T-helper 2 cell (primary cell): ENCODE data around the gene DLK1.

ENCODE experiments used
- DNase-seq, 5 experiments: peaks; one replicate each; pipeline versions ENCODE4 v3.0.0 to v3.0.0-alpha.2; 2012 to 2022

Gene DLK1

DNA sequence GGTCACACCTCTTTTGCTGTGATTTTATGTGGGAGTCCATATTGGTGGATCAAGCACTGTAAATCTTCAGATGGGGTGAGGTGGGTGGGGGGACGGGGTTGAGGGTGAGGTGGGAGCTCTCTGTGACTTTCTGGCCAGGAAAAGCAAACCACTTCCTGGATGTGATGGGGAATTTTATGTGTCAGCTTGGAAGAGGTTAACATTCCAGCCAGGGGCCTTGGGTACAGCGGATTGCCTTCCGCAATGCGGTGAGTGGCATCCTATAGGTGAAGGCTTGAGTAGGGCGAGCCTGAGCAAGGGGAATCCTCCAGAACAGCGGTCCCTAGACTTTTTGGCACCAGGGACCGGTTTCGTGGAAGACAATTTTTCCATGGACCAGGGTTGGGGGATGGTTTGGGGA, 36.2 kb downstream of the DLK1 start:
- no peak for DNase-seq

DNA sequence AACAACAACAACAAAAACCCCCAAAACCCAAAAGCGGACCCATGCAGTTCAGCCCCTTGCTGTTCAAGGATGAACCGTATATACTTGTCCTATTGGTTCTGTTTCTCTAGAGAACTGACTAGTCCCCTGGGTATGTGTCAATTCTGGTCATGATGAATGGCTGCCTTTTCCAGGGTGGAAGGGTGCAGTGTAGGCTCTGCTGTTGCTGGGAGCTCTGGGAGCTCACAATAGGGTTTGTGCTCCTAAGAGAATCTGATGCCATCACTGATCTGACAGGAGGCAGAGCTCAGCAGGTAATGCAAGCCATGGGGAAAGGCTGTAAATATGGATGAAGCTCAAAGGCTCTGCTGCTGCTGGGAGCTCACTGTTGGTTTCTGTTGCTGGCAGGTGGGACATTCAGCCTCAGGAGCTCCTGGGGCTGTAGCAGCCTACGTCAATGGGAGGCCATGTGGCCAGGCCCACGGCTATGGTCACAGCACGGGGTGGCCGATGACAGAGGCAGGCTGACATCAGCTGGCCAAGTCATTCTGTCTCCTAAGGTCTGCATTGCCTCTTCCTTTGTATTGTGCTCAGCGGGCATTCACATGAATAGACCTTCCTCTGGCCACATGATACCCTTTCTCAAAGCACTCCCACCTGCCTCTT, 37.9 kb downstream of the DLK1 start:
- no peak for DNase-seq

DNA sequence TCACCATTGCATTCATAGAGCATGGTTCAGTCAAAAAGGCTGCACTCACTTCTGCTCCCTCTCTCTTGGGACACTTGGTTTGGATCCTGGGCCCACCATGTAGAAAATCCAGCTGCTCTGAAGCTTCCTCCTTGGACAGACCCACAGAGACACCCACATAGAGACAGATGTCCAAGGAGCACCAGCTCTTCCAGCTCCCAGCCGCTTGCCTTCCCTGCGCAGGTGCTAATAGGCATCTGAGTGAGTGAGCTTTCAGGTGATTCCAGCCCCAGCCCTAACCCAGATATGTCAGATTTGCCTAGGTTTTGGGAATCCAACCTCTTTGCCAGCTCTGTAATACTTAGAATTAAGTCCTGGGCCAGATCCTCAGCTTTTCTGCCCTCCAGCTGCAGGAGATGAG, 38.6 kb downstream of the DLK1 start:
- no peak for DNase-seq

DNA sequence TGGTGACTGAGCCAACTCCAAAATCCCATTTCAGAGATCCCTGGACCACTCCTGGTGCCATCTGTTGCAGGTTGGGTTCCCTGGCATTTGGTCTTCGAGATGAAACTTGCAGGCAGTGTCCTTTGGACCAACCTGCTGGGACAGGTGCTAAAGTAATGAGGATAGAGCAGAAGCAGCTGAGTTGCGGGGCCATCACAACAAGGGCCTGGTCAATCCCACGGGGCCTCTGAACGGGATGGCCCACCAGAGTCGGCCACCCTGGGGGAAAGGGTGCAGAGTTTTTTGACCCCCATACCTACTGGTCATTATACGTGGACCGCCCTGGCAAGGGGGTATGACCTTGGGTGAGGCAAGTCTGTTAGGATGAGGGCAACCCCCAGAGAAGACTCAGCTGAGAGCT, 39.3 kb downstream of the DLK1 start:
- no peak for DNase-seq

DNA sequence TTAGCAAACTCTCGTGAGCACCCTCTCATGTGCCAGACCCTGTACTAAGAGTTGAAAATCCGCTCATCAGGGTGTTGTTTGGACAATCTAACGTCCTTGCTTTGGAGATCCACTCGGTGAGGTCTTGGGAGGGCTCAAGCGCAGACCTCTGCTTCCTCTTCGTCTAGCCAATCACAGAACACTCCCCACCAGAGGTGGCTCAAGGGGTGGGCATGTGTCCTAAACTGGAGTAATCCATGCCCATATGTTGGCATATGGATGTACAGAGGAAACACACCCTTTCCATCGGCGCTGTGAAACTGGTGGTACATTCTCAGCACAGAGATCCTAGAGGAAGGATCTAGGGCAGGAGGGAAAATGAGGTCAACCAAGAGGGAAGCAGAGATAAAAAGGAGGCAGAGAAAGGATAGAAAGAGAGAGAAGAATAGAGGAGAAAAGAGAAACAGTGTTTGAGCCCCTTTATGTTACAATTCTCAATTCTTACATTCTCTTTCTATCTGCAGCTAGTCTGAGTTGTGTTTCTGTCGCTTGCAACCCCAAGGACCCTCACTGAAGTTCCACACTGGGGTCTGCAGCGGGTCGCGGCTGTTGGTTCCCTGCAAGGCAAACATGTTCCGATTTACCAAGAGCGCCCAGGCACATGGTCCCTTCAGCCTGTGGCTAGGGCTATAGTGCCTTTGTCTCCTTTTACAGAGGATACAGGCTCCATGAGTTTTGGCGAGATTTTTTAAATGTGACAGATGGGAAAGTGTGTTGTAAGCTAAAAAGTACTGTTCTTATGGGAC, 40.5 kb downstream of the DLK1 start:
- no peak for DNase-seq

DNA sequence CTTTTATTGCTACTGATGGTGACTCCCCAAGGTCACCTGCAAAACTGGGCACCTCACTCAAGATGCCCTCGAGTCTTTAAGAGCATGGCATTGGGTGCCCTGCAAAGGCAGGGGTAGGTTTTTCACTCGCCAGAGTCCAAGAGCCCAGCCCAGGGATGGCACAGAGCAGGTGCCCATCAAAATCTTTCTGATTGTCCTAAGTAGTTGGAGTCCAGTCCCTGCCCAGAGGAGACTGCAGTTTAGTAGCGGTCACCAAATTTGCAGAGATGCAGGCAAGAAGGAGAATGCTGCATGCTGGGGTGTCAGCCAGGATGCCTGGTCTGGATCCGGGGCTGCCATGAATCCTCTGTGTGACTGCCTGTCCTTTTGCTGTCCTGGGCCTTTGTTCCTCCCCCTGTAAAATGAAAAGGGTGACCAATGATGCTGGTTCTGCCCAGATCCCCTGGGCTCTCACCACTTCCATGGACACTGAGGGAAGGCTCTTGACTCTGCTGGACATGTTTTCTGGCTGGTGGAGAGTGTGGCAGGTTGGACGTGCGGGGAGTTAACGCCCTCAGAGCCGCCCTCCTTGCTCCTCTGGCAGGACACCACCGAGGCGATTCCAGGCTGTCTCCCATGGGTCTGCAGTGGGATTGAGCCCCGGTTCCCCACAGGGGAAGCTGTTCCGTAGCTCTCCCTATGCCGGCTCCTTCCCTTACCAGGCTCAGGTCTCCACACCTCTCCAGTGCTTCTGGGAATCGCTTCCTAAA, 41.3 kb downstream of the DLK1 start:
- DNase-seq = no peak

DNA sequence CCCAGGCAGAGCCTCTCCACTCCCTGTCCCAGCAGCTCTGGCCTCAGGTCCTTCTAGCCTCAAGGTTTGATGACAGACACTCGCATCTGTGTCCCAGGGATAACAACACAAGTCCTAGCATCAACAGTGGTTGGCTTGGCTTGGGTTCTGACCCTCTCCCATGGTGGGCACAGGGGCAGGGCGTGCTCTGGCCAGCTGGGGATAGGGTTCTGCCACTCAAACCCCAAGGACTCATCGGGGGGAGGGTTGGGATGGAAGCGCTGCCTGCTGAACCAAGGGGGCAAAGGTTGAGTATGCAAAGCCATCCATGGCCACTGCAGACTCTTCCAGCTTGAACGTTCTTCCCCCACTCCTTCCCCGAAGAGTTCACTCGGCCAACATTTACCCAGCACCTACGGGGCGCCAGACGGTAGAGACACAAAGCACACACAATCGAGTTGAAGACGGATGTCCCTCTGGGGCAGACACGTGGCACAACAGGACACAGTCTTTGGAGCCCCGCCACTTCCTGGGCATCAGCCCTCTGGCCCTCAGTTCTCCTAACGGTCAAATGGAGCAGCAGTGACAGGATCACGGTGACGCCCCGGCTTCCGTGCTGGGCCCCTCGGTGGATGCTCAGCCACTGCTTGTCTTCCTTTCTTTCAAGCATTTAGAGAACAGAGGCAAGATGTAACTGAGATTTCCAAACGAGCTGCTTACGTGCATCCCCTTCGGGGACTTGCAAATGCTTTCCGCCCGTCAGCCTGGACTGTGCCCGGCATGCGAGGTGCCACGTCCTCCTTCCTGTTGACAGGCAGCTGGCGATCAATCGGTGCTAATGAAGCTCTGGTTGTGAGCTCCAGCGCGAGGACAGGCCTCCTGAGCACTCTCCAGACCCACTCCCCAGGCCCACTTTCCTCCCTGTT, 42.6 kb downstream of the DLK1 start:
- no peak for DNase-seq

DNA sequence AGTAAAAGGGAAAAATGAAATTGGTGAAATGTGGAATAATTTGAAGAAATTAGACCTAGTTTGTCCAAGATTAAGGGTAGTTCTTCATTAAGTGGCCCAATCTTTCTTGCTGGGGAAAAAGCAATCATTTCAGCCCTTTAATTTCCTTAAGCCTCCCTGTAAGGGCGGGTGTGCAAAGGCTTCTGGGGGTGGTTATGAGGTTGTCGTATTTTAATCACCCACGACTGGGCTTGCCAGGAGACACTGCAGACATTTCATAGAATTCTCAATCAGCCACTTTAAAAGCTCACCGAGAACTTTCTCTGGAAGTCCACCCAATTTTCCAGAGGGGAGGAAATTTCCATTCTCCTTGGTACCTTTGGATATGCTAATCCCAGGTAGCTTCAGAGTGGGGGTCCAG, 43.4 kb downstream of the DLK1 start:
- DNase-seq = no peak

DNA sequence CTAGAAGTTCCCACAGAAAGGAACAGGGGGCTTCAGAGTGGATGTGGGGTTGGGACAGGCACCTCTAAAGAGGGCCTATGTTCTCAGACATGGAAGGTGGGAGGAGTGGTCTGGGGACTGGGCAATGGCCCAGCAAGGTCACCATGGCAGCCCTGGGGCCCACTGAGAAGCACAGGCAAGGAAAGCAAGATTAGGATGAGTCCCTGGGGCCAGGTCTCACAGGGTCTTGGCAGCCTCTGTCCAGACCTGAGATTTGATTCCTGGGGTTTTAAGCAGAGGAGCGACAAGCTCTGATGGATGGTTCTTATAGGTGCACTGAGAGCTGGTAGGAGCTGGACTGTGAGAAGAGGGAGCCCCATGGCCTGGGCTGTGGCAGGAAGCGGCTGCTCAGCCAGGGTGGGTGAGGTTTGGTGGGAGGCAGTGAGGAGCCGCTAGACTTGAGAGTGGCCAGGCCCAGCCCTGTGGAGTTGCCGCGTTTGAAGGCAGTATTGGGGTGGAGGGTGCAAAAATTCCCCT, 44.0 kb downstream of the DLK1 start:
- no peak for DNase-seq

DNA sequence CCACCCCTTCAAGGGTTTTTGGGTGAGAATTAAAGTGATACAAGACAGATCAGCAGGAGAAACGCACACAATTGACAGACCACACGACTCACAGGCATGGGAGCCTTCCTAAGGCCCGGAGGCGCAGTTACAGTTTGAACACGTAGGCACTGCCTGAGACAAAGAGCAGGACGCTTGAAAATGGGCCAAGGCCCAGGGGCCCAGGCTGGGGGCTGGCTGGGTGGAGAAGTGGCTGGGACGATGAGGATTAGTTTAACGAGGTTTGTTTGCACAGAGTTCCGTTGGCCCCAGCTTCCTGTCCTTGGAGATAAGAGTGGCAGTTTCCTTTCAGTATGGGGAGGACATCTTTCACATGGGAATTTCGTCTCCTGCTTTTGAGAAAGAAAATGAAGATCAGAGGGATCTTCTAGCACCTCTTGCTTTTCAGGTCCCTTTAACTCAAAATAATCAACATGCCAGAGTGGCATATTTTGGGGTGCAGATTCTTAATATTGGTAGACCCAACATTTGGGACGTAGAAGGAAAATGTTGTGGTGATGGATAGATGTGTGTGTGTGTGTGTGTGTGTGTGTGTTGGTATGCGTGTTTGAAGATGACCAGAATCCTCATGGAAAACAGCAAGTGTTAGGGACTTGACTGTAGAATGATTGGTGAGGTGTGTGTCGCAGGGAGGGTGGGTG, 44.6 kb downstream of the DLK1 start:
- DNase-seq = no peak

DNA sequence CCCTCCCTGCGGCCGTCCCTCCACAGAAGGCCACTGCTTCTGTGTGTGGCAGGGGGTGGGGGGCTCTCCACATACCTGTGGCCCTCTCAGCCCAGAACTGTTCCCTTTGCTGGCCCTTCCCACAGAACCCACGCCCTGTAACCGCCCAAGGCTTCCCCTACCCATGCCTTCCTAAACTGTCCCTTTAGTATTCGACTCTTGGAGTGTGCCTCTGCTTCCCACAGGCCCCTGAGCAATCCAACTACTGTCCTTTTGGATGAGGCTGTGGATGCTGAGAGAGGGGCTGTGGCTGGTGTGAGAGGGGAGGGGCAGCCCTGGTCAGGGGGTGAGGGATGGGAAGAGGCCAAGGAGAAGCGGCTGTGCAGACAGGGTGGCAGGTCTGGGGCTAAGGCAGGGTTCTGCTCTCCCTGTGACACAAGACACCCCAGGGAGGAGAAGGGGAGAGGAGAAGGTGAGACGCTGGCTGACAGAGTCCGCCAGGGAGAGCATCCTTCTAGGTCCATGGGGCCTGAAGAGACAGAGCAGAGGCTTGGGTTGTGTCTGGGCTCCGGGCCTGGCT, 46.0 kb downstream of the DLK1 start:
- DNase-seq = no peak

DNA sequence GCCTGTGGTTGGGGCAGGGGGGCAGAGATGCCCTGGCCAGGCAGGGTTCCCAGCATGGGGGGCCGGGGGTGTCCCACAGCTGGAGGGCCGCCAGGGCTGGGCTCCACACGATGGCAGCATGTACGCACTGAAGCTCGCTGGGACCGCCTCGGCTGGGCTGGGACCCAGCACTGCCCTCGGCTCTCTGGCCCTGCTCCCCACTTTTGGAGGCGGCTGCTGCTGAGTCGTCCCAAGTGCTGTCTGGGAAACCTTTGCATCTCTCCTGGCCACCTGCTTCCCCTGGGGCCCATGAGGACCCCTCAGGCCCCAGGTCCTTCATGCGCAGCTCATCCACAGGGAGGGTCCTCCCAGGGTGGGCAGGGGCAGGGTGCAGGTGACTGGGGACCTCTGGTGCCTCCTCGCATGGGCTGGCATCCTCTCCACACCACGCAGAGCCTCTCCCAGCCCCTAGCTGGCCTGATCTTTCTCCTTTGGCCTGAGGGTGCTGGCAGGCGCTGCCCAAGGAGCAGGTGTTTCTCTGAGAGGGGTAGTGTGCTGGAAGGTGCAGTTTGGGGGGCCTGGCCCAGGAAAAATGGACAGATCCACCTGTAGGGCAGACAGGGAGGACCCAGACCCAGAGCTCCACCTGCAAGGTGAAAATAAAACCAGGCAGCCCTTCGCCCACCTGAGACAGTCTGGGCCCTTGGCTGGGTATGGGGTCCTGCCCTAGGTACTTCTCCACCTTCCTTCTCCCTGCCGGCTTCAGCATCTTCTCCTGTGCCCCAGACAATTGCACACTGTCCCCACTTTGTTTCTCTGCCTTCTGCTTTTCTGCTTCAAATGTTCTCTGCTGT, 46.9 kb downstream of the DLK1 start:
- no peak for DNase-seq

DNA sequence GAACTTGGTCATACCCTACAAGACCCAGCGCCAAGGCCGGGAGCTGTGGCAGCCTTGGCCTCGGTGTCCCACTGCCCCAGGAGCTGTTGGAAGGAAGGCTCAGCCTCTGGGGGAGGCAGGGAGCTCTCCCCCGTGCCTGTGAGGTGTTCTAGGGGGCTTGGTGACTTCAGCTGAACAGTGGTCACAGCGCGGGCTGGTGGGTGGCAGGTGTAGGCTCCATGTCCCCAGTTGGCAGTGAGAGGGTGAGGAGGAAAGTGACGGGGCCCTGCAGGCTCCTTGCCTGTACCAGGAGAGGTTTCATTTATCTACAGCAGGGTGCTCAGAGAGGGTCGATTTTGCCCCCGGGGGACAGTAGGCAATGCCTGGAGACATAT, 47.5 kb downstream of the DLK1 start:
- no peak for DNase-seq

DNA sequence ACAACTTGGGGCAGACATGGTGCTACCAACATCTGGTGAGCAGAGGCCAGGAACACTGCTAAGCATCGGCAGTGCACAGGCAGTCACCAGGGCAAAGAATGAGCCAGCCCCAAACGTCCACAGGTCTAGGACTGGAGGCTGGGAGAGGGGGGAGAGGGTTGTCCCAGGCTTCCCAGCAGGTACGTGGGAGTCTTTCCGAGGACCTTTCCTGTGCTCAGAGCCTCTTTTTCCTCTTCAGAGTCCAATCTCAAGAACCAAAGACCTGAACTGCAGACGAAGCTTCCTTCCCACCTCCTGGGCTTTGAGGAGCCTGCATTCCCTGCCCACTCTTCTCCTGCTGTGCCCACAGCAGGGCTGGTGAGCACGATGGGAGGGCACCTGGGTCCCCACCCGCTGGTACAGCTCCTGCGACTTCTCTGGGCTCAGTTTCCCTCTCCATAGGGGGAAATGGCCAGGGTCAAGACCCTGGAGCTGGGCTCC, 48.7 kb downstream of the DLK1 start:
- DNase-seq = no peak

DNA sequence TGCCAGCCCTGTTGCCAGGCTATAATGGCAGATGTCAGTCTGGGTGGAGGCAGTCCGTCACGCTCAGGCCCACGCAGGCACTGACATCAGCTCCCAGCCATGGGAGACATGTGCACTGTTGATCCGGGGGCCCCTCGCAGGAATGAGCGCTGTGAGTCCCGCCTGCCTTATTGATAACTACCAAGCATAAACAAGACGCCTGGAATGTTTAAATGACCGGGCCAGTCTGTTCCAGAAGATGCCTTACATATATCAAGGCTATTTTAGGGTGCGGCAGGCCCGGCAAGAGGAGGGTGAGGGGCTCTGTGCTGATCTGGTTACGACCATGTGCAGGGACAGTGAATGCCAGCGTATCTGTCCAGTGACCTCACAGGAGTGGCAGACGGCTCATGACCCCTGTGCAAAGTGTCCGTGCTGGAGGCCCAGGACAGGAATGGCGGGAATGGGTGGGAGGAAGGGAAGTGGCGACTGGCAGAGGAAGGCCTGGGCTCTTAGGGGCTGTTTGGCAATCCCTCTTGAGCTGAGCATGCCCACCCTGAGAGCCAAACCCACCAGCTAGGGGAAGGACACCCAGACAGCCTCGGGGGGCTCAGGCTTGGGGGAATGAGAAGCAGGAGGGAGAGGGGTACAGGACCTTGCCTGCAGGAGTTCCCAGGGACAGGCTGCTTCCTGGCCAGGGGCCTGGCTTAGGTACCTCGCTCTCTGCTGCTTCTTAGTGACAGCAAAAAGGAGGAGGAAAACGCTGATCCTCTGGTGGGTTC, 49.3 kb downstream of the DLK1 start:
- DNase-seq = no peak

DNA sequence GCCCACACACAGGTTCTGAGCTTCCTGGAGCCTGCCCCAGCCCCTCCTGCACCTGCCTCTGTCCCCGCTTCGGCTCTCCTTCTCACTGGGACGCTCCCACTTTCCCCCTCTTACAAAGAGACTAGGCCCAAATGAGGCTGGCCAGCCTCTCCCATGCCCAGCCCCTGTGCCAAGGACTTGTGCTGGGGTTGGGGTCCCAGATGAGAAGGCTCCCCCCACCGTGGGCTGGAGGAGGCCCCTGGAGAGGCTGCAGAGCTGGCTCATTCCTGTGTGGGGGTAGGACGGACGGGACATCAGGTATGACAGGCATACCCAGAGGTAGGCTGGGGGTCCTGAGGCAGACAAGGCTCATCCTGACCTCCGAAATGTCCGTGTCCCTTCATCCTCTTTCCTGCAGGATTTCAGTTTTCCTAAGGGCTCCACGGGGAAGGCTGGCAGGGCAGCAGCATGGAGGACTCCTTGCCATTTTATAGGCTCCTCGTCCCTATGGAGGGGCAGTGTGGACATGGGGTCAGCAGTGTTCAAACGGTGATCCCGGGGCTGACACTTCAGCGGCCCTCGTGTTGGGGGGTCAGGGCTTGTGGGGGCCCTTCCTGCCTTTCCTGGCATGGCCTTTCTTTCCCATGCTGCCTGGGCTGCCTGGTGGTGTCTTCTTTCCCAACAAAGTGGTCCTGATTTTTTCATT, 50.1 kb downstream of the DLK1 start:
- no peak for DNase-seq

DNA sequence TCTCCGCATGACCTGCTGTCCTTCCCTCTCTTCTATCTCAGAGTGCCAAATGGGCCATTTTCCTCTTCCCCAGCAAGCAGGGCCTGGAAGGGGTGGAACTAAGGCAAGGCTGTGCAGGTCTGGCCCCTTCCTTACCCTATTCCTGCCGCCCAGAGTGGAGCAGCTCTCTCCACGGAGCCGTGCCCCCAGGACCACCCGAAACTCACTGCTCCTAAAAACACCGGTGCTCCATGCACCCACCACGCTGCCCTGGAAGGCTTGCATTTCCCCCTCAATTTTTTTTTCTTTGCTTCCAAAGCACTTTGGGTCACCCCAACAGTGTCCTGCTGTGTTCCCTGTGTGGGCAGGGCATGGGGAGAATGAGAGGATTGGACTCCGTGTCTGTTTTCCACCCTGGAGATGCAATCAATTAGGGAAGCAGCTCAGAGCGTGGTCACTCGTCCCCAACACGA, 50.7 kb downstream of the DLK1 start:
- DNase-seq = no peak

DNA sequence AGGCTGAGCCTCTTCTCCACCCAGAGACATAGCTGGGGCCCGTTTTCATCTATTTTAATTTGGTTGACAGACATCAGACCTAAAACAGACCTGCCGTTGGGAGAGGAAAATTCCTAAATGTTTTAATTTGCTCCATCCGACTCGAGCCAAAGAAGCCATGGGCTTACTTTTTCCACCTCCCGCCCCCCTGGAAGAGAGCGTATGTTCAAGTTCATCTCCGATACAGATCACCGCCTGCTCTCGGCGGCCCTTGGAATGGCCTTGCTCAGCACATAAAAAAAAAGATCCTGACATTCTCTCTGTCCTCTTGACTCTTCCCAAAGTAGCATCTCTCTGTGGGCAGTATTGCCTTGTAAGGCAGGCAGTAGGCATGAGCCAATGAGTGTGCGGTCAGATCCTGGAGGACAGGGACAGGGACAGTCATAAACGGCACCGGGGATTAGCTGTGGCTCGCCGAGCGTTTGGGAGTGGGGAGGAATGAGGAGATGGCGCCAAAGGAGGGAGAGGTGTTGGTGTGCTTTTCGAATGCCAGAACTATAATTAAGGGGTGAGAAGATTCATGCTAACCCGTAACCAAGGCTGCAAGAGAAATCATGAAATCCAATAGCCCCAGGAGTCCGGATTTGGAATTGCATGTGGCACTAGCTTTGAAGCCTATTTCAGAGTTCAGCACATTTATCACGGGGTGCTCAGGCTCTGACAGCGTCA, 51.3 kb downstream of the DLK1 start:
- DNase-seq = no peak

DNA sequence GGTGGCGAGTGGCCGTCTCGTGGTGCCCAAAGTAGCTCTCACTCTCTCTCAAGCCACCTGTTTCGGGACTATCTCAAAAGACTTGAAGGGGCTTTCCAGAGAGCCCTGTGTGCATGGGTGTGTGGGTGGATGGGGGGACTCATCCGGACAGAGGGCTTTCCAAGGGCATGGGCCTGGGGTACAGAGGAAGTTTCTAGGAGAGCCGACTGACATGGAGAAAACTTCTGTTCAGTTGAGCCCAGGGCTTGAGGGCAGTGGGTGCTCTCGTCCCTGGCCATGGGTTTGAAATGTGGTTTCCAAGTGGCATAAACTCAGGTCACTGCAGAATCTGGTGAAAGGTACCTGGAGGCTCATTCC, 51.8 kb downstream of the DLK1 start:
- DNase-seq = no peak
